Natural killer cell (primary cell): ENCODE measurements around the gene CARD8. TPM values are rescaled to one million over a fixed set of nuclear protein-coding genes. Genes with fewer than 3 reads are reported as not detected.

Experiments used
- ATAC-seq, 3 donors: fragments of 150-1000 bp in 2 of 3; fragments of 200-7000 bp in 1 of 3; cut with Tn5 transposase; 1 replicate in 1 of 3; 2 replicates in 2 of 3; pipeline ENCODE4 v1.10.0; 2021; ENCODE audit warnings: mild to moderate bottlenecking in 2 of 3, moderate library complexity in 2 of 3
- DNase-seq, 2 donors: peaks; one replicate each; pipeline versions ENCODE4 v3.0.0 to v3.0.0-alpha.2; 2013 to 2021; ENCODE audit warnings: mixed read lengths in 1 of 2
- H3K27ac ChIP-seq: one replicate; pipeline ENCODE4 v1.5.1; 2013; ENCODE audit warnings: mild to moderate bottlenecking, low read length
- H3K27me3 ChIP-seq: one replicate; pipeline ENCODE4 v1.6.1; 2013; ENCODE audit warnings: low read length; ENCODE audit not compliant: control insufficient read depth, insufficient read depth
- H3K36me3 ChIP-seq: one replicate; pipeline ENCODE4 v1.6.1; 2013; ENCODE audit warnings: low read length; ENCODE audit not compliant: control insufficient read depth, insufficient read depth
- H3K4me1 ChIP-seq: one replicate; pipeline ENCODE4 v1.6.1; 2013; ENCODE audit warnings: low read length; ENCODE audit not compliant: control insufficient read depth, insufficient read depth
- H3K4me3 ChIP-seq: one replicate; pipeline ENCODE4 v1.5.1; 2013; ENCODE audit warnings: low read length
- H3K9me3 ChIP-seq: one replicate; pipeline ENCODE4 v1.6.1; 2013; ENCODE audit warnings: low read length; ENCODE audit not compliant: control insufficient read depth, insufficient read depth
- H3K27ac Mint-ChIP-seq, 2 donors: one replicate each; pipeline ENCODE4 v1.8.0; 2022; ENCODE audit warnings: mild to moderate bottlenecking in 2 of 2, mixed read lengths in 2 of 2, moderate library complexity in 1 of 2
- H3K27me3 Mint-ChIP-seq, 2 donors: one replicate each; pipeline ENCODE4 v1.8.0; 2022; ENCODE audit warnings: low read depth in 2 of 2, mixed read lengths in 2 of 2
- H3K36me3 Mint-ChIP-seq: one replicate; pipeline ENCODE4 v1.8.0; 2022; ENCODE audit warnings: mixed read lengths
- H3K4me1 Mint-ChIP-seq, 2 donors: one replicate each; pipeline ENCODE4 v1.8.0; 2022; ENCODE audit warnings: mixed read lengths in 2 of 2
- H3K4me3 Mint-ChIP-seq: one replicate; pipeline ENCODE4 v1.8.0; 2022; ENCODE audit warnings: mild to moderate bottlenecking, moderate library complexity, mixed read lengths
- H3K9me3 Mint-ChIP-seq, 2 donors: one replicate each; pipeline ENCODE4 v1.8.0; 2022; ENCODE audit warnings: mixed read lengths in 2 of 2
- CTCF ChIP-seq: fragments of 200-600 bp; IDR thresholded peaks from one replicate; pipeline ENCODE4 v1.8.0; 2022; ENCODE audit warnings: antibody characterized with exemption
- WGBS: methylation state at CpG from one replicate; pipeline ENCODE4 v1.1.7; 2013; ENCODE audit warnings: missing lambda C conversion rate; ENCODE audit not compliant: insufficient coverage; 5-methylcytosine and 5-hydroxymethylcytosine counted together
- intact Hi-C: fragments of 100-400 bp; cut with micrococcal nuclease; formaldehyde crosslinking; loops from one replicate; pipeline ENCODE4 v1.14.2; 2022
- total RNA-seq, 4 donors: library from RNA; stranded (reverse); fragments of 120-200 nt in 1 of 4; gene quantifications; one replicate each; pipeline versions ENCODE4 v1.2.3 to v1.2.4, GENCODE V29; 2013 to 2022

The CARD8 gene
- total RNA-seq, 3 donors from 2014 or later (not counting 1 experiment from before 2014, with no cell fraction given): 147 to 216 (median 154) TPM

GRCh38 chr19:48170817-48171347 is 84.8 kb downstream of the CARD8 start:
- ATAC-seq (no peak), DNase-seq (no peak)
- Histone ChIP-seq H3K36me3 (peaks cover 11% of the 10 kb centered on the region), H3K4me1 (peaks cover 15% of the 10 kb centered on the region), H3K9me3 (no peaks in the 10 kb centered on the region), H3K27me3 (no peaks in the 10 kb centered on the region), H3K4me3 (peak overlapping the region; percentile 98), H3K27ac (no peak overlapping the region)
- H3K4me3 Mint-ChIP-seq: peak overlapping the region; percentile 92
- TF ChIP-seq CTCF: no peak
- 4% methylated on average over 21 of the region's 21 CpGs for WGBS
- H3K36me3 Mint-ChIP-seq: peaks cover 8% of the 10 kb centered on the region
- H3K9me3 Mint-ChIP-seq: no peaks in the 10 kb centered on the region
- H3K4me1 Mint-ChIP-seq: peaks cover 26 to 47% of the 10 kb centered on the region in 2 donors
- peak overlapping the region; percentile 91 to 98 for H3K27ac Mint-ChIP-seq
- intact Hi-C loops: loop anchor here (2.0 kb wide), 1 partner anchor 90 kb away; no protein-coding TSS in a partner anchor
- no peaks in the 10 kb centered on the region for H3K27me3 Mint-ChIP-seq

- Mint-ChIP-seq H3K27me3 (no peaks in the 10 kb centered on the region), H3K4me1 (peaks cover 24 to 42% of the 10 kb centered on the region in 2 donors), H3K36me3 (peaks cover 8% of the 10 kb centered on the region), H3K4me3 (peak within 1 kb of the TSS; percentile 92), H3K27ac (peak within 1 kb of the TSS; percentile 91 to 98), H3K9me3 (no peaks in the 10 kb centered on the region)
- Histone ChIP-seq H3K4me3 (peak within 1 kb of the TSS; percentile 98), H3K4me1 (peaks cover 15% of the 10 kb centered on the region), H3K27ac (peak within 1 kb of the TSS; percentile 93), H3K36me3 (peaks cover 11% of the 10 kb centered on the region), H3K27me3 (no peaks in the 10 kb centered on the region), H3K9me3 (no peaks in the 10 kb centered on the region)
- intact Hi-C loops: loop anchor here (2.0 kb wide), 1 partner anchor 91 kb away; no protein-coding TSS in a partner anchor
- ATAC-seq: peak; percentile 83 to 94 (median 86)
- TF ChIP-seq CTCF: peak; percentile 13
- peak; percentile 91 to 95 for DNase-seq
- WGBS: under 1% methylated on average over 82 of the region's 82 CpGs
Measured at GRCh38 chr19:48169939-48170803, 85.5 kb downstream of the CARD8 start, which contains the start of the genes LIG1 and ZSWIM9. Gene LIG1 (minus strand): TSS chr19:48170344. CDS start chr19:48165566, 4,778 bp downstream. Gene ZSWIM9 (plus strand): TSS chr19:48170680. CDS start chr19:48171803, 1,123 bp downstream.

- intact Hi-C loops: no loop called here
- peak; percentile 67 to 87 (median 73) for ATAC-seq
- peak overlapping the region; percentile 92 for H3K4me3 Mint-ChIP-seq
- H3K4me3 ChIP-seq: peak overlapping the region; percentile 98
- H3K4me1 ChIP-seq: peaks cover 15% of the 10 kb centered on the region
- no peaks in the 10 kb centered on the region for H3K27me3 ChIP-seq
- no peak for TF ChIP-seq CTCF
- DNase-seq: peak; percentile 88 to 94
- H3K36me3 Mint-ChIP-seq: peaks cover 2% of the 10 kb centered on the region
- peaks cover 18 to 36% of the 10 kb centered on the region in 2 donors for H3K4me1 Mint-ChIP-seq
- H3K27me3 Mint-ChIP-seq: no peaks in the 10 kb centered on the region
- WGBS: 0% methylated on average over 11 of the region's 15 CpGs
- H3K27ac ChIP-seq: peak overlapping the region; percentile 93
- H3K36me3 ChIP-seq: peaks cover 12% of the 10 kb centered on the region
- no peaks in the 10 kb centered on the region for H3K9me3 Mint-ChIP-seq
- H3K27ac Mint-ChIP-seq: peak overlapping the region; percentile 91 to 98
- H3K9me3 ChIP-seq: no peaks in the 10 kb centered on the region
Measured at GRCh38 chr19:48169578-48169938, 86.2 kb downstream of the CARD8 start.
